HEK293 (cell line): ENCODE data around the gene SEMA3D.
A peak's percentile ranks its signal among the peaks of the same experiment; 100 is the strongest.

Experiments used
- CTCF ChIA-PET: fragments of 350-600 bp; formaldehyde crosslinking; extraction: SDS; loops from one replicate; lab custom pipeline; 2021; ENCODE audit warnings: antibody characterized with exemption; lab: Yijun Ruan, JAX
- POLR2A ChIA-PET: fragments of 300-600 bp; formaldehyde crosslinking; extraction: SDS; loops from one replicate; lab custom pipeline; 2020; ENCODE audit warnings: antibody characterized with exemption, inconsistent platforms; lab: Yijun Ruan, JAX
- H3K27ac ChIP-seq: fragments of 200-500 bp; sonication (Bioruptor generic); 2 replicates; pipeline ENCODE4 v1.5.1; 2014; ENCODE audit warnings: low read depth, low read length, control low read depth, inconsistent platforms; ENCODE audit errors: extremely low read depth
- H3K36me3 ChIP-seq, 2 experiments: fragments of 200-500 bp in 1 of 2; sonication (Bioruptor generic) in 1 of 2; 1 replicate in 1 of 2; 2 replicates in 1 of 2; pipeline ENCODE4 v1.5.1; 2014 to 2017; ENCODE audit warnings: inconsistent platforms in 2 of 2, low read length in 2 of 2; ENCODE audit not compliant: control insufficient read depth in 2 of 2, insufficient read depth in 1 of 2
- H3K4me1 ChIP-seq: fragments of 200-500 bp; sonication (Bioruptor generic); 2 replicates; pipeline ENCODE4 v1.5.1; 2014; ENCODE audit warnings: mild to moderate bottlenecking, low read length, inconsistent platforms; ENCODE audit not compliant: control insufficient read depth, insufficient read depth
- H3K4me3 ChIP-seq: 2 replicates; pipeline ENCODE4 v1.5.1; 2011; ENCODE audit warnings: low read depth, mild to moderate bottlenecking, control low read depth, low read length, moderate library complexity
- H3K9me3 ChIP-seq: fragments of 200-500 bp; sonication (Bioruptor generic); 2 replicates; pipeline ENCODE4 v1.5.1; 2014; ENCODE audit warnings: low read depth, low read length, inconsistent platforms; ENCODE audit not compliant: control insufficient read depth, insufficient read depth
- HOXD13 ChIP-seq: sonication (generic); formaldehyde crosslinking; IDR thresholded peaks from 2 replicates; pipeline ENCODE4 v1.8.0; 2022; ENCODE audit warnings: missing genetic modification reagents, borderline replicate concordance
- PBX3 ChIP-seq: sonication (generic); formaldehyde crosslinking; IDR thresholded peaks from 2 replicates; pipeline ENCODE4 v1.8.1; 2022; ENCODE audit warnings: mild to moderate bottlenecking, moderate library complexity, missing genetic modification reagents
- SETDB1 ChIP-seq: IDR thresholded peaks from one replicate; pipeline ENCODE4 v1.6.1; 2017; ENCODE audit warnings: mild to moderate bottlenecking, low read length, moderate library complexity, mixed read lengths; ENCODE audit not compliant: insufficient read length
- TCF7L2 ChIP-seq: IDR thresholded peaks from 2 replicates; pipeline ENCODE4 v1.6.1; 2011; ENCODE audit warnings: low read depth, mild to moderate bottlenecking, inconsistent platforms, low read length, moderate library complexity, borderline replicate concordance
- ZIC2 ChIP-seq: fragments of 450-650 bp; formaldehyde crosslinking; IDR thresholded peaks from 2 replicates; pipeline ENCODE4 v1.5.1; 2016; ENCODE audit warnings: missing biosample characterization, missing genetic modification characterization
- ZNF175 ChIP-seq: fragments of 450-650 bp; formaldehyde crosslinking; IDR thresholded peaks from 2 replicates; pipeline ENCODE4 v1.5.1; 2016; ENCODE audit warnings: missing biosample characterization, missing genetic modification characterization
- ZNF302 ChIP-seq: fragments of 450-650 bp; formaldehyde crosslinking; IDR thresholded peaks from 2 replicates; pipeline ENCODE4 v1.5.1; 2016; ENCODE audit warnings: missing biosample characterization, missing genetic modification characterization, low read depth
- ZNF354C ChIP-seq: fragments of 450-650 bp; formaldehyde crosslinking; IDR thresholded peaks from 2 replicates; pipeline ENCODE4 v1.5.1; 2016; ENCODE audit warnings: missing biosample characterization, missing genetic modification characterization, low read depth, borderline replicate concordance
- ZNF391 ChIP-seq: fragments of 450-650 bp; formaldehyde crosslinking; IDR thresholded peaks from 2 replicates; pipeline ENCODE4 v1.5.1; 2016; ENCODE audit warnings: low read depth, missing biosample characterization, missing genetic modification characterization, borderline replicate concordance
- ZNF398 ChIP-seq: fragments of 450-650 bp; formaldehyde crosslinking; IDR thresholded peaks from 2 replicates; pipeline ENCODE4 v1.5.1; 2017; ENCODE audit warnings: missing biosample characterization, missing genetic modification characterization
- ZNF433 ChIP-seq: fragments of 450-650 bp; formaldehyde crosslinking; IDR thresholded peaks from 2 replicates; pipeline ENCODE4 v1.5.1; 2016; ENCODE audit warnings: missing biosample characterization, missing genetic modification characterization, low read depth
- ZNF473 ChIP-seq: fragments of 450-650 bp; formaldehyde crosslinking; IDR thresholded peaks from 2 replicates; pipeline ENCODE4 v1.5.1; 2017; ENCODE audit warnings: missing biosample characterization, missing genetic modification characterization
- ZNF514 ChIP-seq: fragments of 450-650 bp; formaldehyde crosslinking; IDR thresholded peaks from 2 replicates; pipeline ENCODE4 v1.5.1; 2016; ENCODE audit warnings: missing biosample characterization, missing genetic modification characterization
- ZNF530 ChIP-seq: fragments of 450-650 bp; formaldehyde crosslinking; IDR thresholded peaks from 2 replicates; pipeline ENCODE4 v1.5.1; 2016; ENCODE audit warnings: low read depth, missing biosample characterization, missing genetic modification characterization
- ZNF843 ChIP-seq: fragments of 450-650 bp; formaldehyde crosslinking; IDR thresholded peaks from 2 replicates; pipeline ENCODE4 v1.5.1; 2016; ENCODE audit warnings: missing biosample characterization, missing genetic modification characterization
- TF ChIP-seq, protein P1 (sequence below): fragments of 450-650 bp; formaldehyde crosslinking; IDR thresholded peaks from 2 replicates; pipeline ENCODE4 v1.5.1; 2016; ENCODE audit warnings: missing biosample characterization, missing genetic modification characterization, borderline replicate concordance
- TF ChIP-seq, protein P2 (sequence below): fragments of 450-650 bp; formaldehyde crosslinking; IDR thresholded peaks from 2 replicates; pipeline ENCODE4 v1.5.1; 2017; ENCODE audit warnings: missing biosample characterization, missing genetic modification characterization
- TF ChIP-seq, protein P3 (sequence below): fragments of 450-650 bp; IDR thresholded peaks from 2 replicates; pipeline ENCODE4 v1.5.1; 2018; ENCODE audit warnings: missing biosample characterization, mild to moderate bottlenecking, missing genetic modification characterization
- TF ChIP-seq, protein P4 (sequence below): fragments of 450-650 bp; formaldehyde crosslinking; IDR thresholded peaks from 2 replicates; pipeline ENCODE4 v1.5.1; 2016; ENCODE audit warnings: missing biosample characterization, missing genetic modification characterization

SEMA3D gene

GRCh38 chr7:85229544-85229943 is 42.7 kb upstream of the SEMA3D start (continued):
- TF ChIP-seq ZNF433 (tag by site-specific recombination): no peak
- no peak for TF ChIP-seq ZIC2
- TF ChIP-seq, protein P1, sequence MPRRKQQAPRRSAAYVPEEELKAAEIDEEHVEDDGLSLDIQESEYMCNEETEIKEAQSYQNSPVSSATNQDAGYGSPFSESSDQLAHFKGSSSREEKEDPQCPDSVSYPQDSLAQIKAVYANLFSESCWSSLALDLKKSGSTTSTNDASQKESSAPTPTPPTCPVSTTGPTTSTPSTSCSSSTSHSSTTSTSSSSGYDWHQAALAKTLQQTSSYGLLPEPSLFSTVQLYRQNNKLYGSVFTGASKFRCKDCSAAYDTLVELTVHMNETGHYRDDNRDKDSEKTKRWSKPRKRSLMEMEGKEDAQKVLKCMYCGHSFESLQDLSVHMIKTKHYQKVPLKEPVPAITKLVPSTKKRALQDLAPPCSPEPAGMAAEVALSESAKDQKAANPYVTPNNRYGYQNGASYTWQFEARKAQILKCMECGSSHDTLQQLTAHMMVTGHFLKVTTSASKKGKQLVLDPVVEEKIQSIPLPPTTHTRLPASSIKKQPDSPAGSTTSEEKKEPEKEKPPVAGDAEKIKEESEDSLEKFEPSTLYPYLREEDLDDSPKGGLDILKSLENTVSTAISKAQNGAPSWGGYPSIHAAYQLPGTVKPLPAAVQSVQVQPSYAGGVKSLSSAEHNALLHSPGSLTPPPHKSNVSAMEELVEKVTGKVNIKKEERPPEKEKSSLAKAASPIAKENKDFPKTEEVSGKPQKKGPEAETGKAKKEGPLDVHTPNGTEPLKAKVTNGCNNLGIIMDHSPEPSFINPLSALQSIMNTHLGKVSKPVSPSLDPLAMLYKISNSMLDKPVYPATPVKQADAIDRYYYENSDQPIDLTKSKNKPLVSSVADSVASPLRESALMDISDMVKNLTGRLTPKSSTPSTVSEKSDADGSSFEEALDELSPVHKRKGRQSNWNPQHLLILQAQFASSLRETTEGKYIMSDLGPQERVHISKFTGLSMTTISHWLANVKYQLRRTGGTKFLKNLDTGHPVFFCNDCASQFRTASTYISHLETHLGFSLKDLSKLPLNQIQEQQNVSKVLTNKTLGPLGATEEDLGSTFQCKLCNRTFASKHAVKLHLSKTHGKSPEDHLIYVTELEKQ (tag by site-specific recombination): no peak
- no peak for TF ChIP-seq ZNF473

DNA sequence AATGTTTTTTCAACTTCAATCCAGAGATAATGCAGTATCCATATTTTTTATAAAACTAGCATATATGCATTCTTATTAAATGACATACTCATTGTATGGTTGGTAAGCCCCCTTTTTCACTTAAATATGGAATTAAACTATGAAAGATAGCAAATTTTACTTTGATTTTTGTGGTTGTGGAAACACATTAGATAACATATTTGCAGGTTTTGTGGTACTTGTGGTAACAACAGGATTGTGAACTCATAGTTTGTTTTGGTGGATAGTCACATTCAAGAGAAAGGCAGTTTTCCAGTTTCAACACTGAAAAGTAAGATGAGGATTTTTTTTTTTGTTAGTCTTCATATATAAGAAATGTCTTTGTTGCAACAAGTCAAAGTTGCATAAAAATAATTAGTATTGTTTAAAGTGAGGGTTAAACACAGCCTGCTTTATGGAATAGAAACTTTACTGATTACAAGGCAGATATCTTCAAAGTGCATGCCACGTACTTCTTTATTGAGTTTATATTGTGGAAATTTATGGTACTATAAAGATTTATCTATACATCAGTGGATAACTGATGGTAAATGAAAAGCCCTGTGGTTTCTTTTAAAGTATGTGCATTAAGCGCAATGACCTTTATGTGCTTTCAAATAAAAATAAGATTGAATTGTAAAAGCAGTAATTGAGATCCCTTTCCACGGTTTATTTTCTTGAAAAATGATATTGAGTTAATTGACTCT is 39.7 kb upstream of the SEMA3D start:
- ChIA-PET CTCF (no interaction called here), POLR2A (no interaction called here)
- Histone ChIP-seq H3K27ac (no peak overlapping the region), H3K9me3 (no peaks in the 10 kb centered on the region), H3K36me3 (no peaks in the 10 kb centered on the region), H3K4me3 (no peak overlapping the region), H3K4me1 (peaks cover 18% of the 10 kb centered on the region; the same call in 1 of the 2 replicates)
- TF ChIP-seq ZNF398: no peak
- TF ChIP-seq ZNF354C (tag by site-specific recombination): no peak
- no peak for TF ChIP-seq PBX3 (CRISPR knock-in tag)
- TF ChIP-seq, protein P2, sequence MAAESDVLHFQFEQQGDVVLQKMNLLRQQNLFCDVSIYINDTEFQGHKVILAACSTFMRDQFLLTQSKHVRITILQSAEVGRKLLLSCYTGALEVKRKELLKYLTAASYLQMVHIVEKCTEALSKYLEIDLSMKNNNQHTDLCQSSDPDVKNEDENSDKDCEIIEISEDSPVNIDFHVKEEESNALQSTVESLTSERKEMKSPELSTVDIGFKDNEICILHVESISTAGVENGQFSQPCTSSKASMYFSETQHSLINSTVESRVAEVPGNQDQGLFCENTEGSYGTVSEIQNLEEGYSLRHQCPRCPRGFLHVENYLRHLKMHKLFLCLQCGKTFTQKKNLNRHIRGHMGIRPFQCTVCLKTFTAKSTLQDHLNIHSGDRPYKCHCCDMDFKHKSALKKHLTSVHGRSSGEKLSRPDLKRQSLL (tag by site-specific recombination): no peak
- TF ChIP-seq ZNF175: no peak
- no peak for TF ChIP-seq ZNF530 (tag by site-specific recombination)
- peak; percentile 80; the same call in 1 of the 2 replicates for TF ChIP-seq TCF7L2
- peak; percentile 53; the same call in 1 of the 2 replicates for TF ChIP-seq ZNF843 (tag by site-specific recombination)
- TF ChIP-seq, protein P3, sequence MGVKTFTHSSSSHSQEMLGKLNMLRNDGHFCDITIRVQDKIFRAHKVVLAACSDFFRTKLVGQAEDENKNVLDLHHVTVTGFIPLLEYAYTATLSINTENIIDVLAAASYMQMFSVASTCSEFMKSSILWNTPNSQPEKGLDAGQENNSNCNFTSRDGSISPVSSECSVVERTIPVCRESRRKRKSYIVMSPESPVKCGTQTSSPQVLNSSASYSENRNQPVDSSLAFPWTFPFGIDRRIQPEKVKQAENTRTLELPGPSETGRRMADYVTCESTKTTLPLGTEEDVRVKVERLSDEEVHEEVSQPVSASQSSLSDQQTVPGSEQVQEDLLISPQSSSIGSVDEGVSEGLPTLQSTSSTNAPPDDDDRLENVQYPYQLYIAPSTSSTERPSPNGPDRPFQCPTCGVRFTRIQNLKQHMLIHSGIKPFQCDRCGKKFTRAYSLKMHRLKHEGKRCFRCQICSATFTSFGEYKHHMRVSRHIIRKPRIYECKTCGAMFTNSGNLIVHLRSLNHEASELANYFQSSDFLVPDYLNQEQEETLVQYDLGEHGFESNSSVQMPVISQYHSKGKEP: 0 out of 2 replicates have a peak, but pooled peaks have one; percentile 20
- no peak for TF ChIP-seq ZNF514 (tag by site-specific recombination)
- TF ChIP-seq, protein P4, sequence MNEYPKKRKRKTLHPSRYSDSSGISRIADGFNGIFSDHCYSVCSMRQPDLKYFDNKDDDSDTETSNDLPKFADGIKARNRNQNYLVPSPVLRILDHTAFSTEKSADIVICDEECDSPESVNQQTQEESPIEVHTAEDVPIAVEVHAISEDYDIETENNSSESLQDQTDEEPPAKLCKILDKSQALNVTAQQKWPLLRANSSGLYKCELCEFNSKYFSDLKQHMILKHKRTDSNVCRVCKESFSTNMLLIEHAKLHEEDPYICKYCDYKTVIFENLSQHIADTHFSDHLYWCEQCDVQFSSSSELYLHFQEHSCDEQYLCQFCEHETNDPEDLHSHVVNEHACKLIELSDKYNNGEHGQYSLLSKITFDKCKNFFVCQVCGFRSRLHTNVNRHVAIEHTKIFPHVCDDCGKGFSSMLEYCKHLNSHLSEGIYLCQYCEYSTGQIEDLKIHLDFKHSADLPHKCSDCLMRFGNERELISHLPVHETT (tag by site-specific recombination): no peak
- no peak for TF ChIP-seq ZNF391 (tag by site-specific recombination)
- TF ChIP-seq ZNF302 (tag by site-specific recombination): no peak
- TF ChIP-seq HOXD13 (CRISPR knock-in tag): no peak
- no peak for TF ChIP-seq SETDB1
